ENCODE data around the gene CRIP3.
A peak's percentile ranks its signal among the peaks of the same experiment; 100 is the strongest.
"Not testable (repeated sequence)": the region's sequence is repeated elsewhere in the genome, so short reads cannot be mapped to it uniquely, and the experiment has no call there.

The CRIP3 gene, protein sequence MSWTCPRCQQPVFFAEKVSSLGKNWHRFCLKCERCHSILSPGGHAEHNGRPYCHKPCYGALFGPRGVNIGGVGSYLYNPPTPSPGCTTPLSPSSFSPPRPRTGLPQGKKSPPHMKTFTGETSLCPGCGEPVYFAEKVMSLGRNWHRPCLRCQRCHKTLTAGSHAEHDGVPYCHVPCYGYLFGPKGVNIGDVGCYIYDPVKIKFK

DNA sequence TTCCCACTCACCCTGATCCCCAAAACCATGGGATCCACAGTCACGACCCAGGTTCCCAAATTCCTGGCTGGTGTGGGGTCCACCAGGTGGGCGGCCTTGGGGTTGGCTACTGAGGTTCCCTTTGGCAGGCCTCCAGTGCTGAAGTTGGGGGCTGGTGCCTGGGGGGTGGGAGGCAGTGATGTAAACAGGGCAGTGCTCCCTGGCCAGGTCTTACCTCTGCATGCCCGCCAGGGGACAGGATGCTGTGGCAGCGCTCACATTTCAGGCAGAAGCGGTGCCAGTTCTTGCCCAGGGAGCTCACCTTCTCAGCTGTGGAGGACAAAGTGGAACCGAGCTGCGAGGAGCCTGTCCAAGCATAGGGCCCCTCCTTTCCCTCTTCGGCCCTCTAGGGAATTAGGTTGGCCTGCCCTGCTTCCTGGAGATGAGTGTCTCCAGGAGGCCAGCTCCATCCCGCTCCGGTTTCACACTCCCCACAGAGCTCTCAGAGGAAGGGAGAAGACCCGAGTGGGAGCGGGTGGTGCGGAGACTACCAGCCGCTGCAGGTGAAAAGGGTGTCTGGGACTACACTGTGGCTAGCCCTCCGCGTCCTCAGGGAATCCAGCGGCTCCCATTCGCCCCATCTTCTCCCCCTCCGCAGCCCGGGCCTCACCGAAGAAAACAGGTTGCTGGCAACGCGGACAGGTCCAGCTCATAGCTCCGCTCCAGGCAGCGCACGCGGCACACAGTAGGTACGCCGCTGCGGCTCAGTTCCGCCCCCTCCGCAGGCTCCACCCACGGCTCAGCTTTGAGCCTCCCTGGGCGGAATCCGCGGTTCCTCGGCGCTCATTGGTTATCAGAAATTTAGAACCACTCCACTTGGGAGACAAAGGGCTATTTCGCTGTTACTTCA is at the start of gene CRIP3:
Gene CRIP3, minus strand, starts transcription at position 726 of the 889 bp plus-strand sequence. Its CDS starts 34 bp downstream, at position 692.
- no peak for DNase-seq (ENCODE audit: low spot score)

DNA sequence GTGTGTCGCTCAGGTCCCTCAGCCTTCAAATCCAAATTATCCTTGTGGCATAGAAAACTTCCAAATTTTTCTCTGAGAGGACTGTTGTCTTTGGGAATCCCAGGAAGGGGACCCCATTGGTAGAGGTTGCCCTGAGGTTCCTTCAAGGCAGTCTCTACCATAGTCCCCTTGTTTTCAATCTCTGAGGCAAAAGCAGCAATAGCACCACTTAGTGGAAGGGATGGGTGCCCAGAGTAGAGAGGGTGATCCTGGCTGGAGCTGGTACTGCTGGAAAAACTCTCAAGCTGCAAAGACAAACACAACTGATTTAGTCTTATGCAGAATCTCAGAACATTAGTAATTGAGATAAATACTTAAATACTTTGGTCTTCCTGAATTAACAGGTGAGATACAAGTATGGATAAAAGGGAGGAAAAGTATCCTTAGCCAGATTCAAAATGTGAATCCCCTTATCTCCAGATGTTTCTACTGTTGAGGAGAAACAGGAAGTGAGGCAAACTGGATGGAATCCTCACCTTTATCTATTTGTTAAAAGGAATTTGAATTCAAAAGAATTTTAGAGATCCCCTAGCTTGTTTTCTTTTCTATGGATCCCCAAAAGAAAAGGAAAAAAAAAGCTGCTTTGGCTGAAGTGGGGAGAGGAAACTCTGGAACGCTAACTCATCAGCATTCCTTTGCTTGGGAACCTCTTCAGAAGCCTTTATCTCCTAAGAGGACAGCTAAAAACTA is 47.4 kb upstream of the CRIP3 start:
- DNase-seq (ENCODE audit: low spot score) = no peak

DNA sequence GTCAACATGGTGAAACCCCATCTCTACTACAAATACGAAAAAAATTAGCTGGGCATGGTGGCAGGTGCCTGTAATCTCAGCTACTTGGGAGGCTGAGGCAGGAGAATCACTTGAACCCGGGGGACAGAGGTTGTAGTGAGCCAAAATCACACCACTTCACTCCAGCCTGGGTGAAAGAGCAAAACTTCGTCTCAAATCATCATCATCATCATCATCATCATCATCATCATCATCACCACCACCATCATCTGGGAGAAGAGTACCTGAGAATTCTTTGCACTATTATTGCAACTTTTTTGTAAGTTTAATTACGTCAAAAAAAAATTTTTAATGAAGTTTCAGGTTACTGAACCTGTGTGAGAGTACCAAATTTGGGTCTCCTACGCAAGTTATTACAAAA is 43.3 kb upstream of the CRIP3 start:
- DNase-seq (ENCODE audit: low spot score) = not testable (repeated sequence)

DNA sequence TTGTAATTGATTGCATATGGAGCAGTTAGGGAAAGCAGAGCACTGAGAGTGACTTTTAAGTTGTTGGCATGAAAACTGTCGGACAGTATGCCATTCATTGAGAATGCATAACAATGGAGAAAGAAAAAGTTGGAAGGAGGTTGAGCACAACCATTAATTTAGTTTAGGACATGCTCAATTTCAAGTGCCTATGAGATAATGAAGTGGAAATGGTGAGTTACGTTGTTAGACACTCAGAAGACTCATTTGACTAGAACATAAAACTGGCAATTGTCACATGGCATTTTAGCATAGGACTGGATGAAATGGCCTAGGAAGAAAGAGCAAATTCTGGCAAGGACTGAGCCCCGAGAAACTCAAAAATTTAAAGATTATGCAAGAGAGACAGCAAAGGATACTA is 38.8 kb upstream of the CRIP3 start:
- DNase-seq (ENCODE audit: low spot score) = no peak

DNA sequence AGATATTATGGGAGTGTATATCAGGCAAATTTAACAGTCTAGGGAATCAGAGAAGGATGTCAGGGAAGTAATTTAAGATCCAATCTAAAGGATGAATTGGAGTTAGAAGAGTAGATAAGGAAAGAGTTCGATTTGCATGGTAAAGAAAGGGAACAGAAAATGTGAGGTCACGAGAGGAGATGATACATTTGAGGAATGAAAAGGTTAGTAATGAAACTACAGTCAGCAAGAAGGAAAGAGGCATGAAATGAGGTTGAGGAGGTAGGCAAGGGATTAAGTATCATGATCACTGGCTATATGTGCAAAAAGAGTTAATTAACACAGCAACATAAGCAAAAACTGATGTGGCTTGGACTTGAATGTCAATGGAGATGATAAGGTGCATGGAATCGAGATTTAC is 38.4 kb upstream of the CRIP3 start:
- DNase-seq (ENCODE audit: low spot score) = no peak

DNA sequence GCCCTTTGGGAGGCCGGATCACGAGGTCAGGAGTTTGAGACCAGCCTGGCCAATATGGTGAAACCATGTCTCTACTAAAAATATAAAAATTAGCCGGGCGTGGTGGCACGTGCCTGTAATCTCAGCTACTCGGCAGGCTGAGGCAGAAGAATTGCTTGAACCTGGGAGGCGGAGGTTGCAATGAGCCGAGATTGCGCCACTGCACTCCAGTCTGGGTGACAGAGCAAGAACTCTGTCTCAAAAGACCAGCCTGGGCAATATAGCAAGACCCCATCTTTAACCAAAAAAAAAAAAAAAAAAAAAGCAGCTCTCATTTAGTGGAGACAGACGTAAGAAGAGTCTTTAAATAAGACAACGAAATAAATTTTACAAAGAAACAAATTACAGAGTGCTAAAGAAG is 37.6 kb upstream of the CRIP3 start:
- DNase-seq (ENCODE audit: low spot score) = not testable (repeated sequence)

DNA sequence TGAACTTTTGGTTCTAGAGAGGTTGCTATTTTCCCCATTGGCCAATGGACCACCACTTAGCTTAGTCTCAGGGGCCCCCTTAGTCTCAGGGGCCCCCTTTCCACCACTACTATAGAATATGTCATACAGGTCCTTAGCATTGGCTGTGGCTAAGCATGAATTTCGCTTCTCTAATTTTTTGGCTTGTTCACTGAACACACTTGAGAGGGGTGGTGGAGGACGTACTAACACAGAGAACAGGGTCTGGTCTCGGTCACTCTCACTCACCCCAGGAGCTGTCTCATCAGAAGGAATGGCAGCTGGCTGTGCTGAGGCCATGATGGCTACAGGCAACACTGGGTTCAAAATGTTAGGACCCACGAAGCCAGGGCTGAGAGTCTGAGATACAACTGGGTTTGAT is 30.5 kb upstream of the CRIP3 start:
- no peak for DNase-seq (ENCODE audit: low spot score)

DNA sequence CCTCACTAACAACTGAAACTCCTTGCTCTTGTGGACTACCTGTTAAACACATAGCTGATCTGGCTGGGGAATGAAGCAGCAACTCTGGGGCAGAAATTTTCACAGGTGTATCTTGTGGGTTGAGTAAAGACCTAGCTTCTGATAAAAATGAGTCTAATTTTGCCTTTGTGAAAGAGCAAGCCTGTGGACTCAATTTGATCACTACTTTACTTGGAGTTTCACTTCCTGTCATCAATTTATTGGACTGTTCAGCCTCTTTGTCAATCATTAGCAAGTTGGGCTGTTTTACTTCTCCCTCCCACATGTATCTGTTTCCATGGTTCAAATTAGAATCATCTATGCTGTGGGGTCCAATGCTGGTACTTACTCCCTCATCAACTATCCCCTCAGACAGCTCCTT is 29.6 kb upstream of the CRIP3 start:
- no peak for DNase-seq (ENCODE audit: low spot score)

DNA sequence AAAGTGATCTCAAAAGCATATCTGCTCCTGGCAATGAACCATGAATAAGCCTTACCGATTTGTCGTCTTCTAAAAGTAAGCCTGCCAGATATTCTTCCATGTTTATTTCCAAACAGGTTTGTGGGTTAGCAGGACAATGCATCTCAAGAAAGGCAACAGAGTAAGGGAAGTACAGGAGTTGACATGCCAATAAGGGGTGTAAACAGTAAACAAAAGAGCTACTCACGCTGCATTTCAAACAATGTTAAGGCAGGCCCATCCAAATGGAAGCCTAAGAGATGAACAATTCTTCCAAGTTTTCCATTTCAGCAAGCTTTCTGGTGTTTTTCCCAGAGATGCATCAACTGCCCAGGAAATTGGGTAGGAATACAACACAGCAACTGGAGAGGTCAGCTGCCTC is 27.8 kb upstream of the CRIP3 start:
- no peak for DNase-seq (ENCODE audit: low spot score)

DNA sequence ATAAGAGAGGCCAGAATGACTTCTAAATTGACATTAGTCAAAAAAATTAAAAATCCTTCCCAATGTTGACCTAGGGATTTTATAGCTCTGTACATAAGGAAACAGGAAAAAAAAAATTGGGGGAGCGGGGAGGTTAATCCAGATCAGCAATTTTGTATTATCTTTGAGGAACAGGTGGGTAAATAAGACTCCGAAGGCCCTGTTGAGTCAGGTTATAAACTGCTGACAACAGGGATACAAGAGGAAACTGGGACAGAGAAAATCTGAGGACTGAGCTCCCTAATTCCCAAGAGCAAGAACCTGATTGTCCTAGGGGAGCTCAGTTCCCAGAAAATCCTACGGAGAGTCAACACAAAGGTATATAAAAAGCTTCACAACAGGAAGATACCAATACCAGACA is 26.8 kb upstream of the CRIP3 start:
- DNase-seq (ENCODE audit: low spot score) = no peak

DNA sequence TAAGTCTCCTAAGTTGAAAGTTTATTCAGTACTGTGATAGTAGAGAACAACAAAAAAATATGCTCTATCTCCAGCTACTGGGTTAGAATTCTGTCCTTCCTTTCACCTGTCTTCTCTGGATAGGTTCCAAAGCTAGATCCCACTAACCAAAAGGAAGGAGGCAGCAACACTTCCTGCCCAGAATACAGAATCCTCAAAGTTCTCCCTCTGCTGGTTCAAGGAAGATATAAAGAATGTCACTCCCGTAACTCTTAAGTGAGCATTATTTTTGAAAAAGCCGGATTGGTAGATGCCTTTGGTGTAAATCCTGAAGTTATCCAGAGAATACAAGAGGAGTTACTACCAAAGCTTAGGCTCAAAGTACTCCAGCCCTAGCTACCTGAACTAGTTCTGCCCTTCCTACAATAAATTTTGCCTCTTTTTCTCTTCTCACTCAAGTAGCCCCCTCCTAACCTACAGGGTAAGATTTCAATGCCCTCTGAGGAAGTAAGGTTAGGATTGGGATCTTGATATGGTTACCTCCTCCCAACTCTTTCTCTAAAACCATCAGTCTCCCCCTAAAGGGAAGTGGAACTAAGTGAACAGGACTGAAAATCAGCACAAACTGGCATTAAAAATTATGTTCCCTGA is 26.0 kb upstream of the CRIP3 start:
- peak; percentile 42 for DNase-seq (ENCODE audit: low spot score)

DNA sequence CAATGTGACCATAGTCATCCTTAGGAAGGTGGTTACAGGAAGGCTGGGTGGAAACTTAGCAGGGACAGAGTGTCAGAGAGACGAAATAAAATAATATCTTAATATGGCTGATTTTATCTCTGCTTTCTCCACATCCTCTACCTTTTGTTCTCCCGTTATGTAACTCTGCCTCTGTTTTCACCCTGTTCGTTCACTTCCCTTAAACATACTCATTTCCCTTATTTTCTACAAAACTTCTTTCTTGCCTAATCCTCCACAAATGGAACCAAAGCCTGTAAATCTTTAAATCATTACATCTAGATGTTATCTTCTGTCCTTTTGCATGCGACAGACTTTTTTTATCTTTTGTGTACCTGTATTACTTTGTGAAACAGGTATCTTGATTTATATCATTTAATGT is 23.3 kb upstream of the CRIP3 start:
- no peak for DNase-seq (ENCODE audit: low spot score)

DNA sequence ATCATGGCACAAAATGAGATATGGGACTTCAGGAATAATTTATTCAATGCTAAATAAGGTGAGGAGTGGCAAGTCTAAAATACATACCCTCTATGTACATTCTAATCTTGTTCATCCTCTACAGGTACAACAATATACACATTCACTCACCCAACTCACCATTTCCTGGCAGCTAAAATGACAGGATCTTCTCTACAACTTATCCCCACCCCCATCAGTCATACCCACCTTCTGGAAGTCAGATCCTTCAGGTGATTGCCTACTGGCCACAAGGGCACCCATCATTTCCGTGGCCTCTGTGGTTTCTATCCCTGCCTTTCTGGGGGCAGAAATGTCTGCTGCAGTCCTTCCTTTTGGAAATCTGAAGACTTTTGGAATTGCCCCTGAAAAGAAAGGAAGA is 22.8 kb upstream of the CRIP3 start:
- DNase-seq (ENCODE audit: low spot score) = no peak

DNA sequence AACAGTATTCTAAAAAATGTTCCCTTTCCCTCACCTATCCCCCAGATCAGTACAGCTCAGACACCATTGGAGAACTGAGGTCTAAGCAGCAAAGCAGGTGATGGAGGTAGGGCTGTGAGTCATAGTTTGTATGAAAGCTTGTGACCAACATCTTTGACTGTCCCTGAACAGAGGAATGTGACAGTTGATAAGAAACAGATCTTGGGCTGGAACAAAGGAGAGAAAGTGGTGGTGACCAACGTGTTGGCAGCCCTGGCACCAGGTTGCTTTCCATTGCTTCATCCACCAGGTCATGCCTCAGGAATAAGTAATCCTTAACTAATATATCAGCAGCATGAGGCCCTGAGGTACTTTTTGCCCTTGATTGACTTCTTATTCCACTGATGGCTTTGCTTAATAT is 19.9 kb upstream of the CRIP3 start:
- no peak for DNase-seq (ENCODE audit: low spot score)

DNA sequence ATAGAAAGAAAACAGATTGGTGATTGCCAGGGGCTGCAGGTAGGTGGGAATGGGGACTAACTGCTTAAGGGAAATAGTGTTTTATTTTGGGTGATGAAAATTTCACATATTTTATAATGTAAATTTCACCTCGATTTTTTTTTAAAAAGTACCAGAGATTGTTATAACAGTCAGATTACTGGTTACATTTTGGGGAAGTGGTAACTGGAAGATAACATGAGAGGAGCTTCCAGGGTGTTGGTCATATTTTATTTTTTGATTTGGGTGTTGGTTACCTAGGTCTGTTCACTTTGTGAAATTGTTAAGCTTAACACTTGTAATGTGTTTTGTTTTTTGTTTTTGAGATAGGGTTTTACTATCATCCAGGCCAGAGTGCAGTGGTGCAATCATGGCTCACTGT is 17.2 kb upstream of the CRIP3 start:
- no peak for DNase-seq (ENCODE audit: low spot score)

DNA sequence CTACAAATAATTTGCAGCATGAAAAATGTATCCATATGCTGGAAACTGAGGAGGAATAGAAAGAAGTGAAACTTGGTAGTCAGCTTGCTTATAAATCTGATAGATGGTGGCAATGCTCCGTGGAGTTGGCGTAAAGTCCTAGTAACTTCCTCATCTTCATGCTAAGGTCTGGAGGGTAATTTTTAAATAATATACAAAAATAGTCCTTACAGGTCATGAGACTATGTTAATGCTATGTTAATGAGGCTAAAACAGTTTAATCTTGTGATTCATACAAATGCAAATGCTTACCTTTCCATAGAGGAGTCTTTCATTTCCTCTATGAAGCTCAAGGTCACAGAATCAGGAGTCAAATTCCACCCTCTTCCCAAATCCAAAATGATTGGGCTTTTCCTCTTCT is 9.4 kb upstream of the CRIP3 start:
- no peak for DNase-seq (ENCODE audit: low spot score)

DNA sequence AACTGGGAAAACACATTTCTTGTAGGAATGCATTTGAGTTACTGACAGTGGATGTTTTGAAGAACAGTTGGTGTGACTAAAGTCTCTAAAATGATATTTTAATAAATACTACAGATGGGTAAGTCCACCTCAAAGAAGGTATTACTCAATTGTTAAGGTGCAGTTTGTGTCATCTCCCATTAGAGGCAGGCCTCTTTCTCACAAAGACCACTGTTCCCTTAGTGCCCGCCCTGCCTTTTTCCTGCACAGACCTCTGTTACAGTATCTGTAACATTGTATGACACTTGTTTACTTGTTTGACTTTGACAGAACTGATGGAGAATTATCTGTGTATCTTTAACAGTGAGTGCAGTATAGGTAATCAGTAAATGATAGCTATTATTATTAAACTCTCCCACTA is 5.2 kb upstream of the CRIP3 start:
- DNase-seq (ENCODE audit: low spot score) = no peak

DNA sequence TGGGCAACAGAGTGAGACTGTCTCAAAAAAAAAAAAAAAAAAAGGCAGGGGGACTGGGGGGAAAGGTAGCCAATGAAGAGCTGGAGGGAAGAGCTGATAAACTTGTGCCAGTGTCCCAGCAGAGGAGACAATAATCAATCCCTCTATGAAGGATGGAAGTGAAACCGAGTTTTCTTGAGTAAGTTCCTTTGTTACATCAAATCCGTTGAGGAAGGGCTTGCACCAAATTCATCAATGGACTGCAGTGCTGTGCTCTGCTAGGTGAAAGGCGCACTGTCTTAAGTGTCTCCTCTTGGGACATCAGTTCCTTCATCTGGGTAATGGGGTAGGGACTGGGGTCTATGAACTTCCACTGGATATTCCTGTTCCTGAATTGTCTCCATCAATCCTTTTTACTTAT is 3.0 kb upstream of the CRIP3 start:
- no peak for DNase-seq (ENCODE audit: low spot score)

DNA sequence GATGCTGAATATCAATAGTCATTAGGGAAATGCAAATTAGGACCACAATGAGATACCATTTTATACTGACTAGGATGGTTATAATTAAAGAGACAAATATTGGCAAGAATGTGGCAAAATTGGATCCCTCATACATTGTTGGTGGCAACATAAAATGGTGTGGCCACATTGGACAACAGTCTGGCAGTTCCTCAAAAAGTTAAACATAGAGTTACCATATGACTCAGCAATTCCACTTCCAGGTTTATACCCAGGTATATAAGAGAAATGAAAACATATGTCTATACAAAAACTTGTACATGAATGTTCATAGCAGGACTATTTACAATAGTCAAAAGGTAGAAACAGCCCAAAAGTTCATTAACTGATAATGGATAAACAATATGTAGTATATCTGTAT is 2.0 kb upstream of the CRIP3 start:
- DNase-seq (ENCODE audit: low spot score) = no peak

DNA sequence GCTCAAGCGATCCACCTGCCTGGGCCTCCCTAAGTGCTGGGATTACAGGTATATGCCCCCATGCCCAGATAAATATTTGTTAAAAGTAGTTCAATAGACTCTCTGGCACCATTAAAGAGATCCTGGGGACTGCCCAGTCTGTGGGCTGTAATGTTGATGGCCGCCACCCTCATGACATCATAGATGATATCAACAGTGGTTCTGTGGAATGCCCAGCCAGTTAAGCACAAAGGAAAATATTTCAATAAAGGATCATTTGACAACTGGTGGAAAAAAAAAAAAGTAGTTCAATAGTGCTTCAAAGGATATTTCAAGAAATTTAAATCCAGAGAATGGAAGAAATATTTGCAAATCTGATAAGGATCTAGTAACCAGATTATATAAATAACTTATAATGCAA is 1.5 kb upstream of the CRIP3 start:
- no peak for DNase-seq (ENCODE audit: low spot score)

DNA sequence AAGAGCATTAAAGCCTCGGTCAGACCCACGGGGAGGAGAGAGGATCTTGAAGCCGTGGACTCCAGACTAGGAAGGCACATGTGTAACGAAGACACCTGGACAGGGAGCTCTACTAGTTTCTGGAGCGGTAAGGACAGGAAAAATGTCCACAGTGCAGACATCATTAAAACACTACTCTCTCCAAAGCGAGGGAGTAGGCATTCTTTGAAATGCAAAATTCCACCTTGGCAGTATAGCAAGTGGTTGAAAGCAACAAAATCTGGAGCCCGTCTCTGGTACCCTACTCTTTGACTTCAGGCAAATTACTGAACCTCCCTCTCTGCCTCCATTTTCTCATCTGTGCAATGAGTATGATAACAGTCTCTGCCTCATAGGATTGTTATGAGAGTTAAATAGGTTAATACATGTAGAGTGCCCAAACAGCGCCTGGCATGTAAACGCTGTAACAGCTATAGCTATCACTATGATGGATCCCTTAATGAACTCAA is 408 bp upstream of the CRIP3 start:
- DNase-seq (ENCODE audit: low spot score) = no peak

DNA sequence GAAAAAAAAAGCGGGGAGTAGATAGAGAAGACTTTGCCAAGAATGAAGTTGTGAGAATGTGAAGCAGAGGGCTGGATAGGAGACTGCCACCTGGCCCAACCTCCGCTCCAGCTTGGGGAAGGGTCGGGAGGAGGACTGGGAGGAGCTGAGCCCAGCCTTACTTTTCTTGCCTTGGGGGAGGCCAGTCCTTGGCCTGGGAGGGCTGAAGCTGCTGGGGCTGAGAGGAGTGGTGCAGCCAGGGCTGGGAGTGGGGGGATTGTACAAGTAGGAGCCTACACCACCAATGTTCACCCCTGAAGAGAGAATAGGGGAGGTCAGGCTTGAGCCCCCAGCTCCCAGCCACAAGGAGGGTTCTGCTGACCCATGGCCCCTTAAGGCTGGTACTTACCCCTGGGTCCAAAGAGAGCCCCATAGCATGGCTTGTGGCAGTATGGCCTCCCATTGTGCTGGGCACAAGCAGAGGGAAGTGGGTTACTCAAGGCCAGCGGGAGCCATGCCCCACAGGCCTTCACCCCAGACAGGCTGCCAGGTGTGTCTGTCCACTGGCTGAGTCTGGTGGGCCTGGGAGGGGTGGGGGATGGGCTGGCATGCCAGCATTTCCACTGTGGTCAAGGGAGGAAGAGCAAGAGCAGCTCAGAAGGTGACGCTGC is 1.1 kb downstream of the CRIP3 start:
- DNase-seq (ENCODE audit: low spot score) = no peak
